Testis (tissue), 3 donors: ENCODE results near the gene KRTAP20-3. TPM values are rescaled to one million over a fixed set of nuclear protein-coding genes. Genes with fewer than 3 reads are reported as not detected.

Source experiments
- DNase-seq: peaks from one replicate; pipeline ENCODE4 v3.0.0-alpha.2; 2019
- H3K27ac ChIP-seq, 2 donors: fragments of 200-600 bp; sonication (generic); one replicate each; pipeline ENCODE4 v1.5.1; 2019
- H3K27me3 ChIP-seq: fragments of 200-600 bp; sonication (generic); one replicate; pipeline ENCODE4 v1.5.1; 2019
- H3K36me3 ChIP-seq: fragments of 200-600 bp; sonication (generic); one replicate; pipeline ENCODE4 v1.5.1; 2017; ENCODE audit warnings: low read depth; ENCODE audit errors: missing control alignments
- H3K4me1 ChIP-seq: fragments of 200-600 bp; sonication (generic); one replicate; pipeline ENCODE4 v1.5.1; 2019
- H3K4me3 ChIP-seq, 2 donors: fragments of 200-600 bp; sonication (generic); one replicate each; pipeline ENCODE4 v1.5.1; 2017 to 2019
- H3K9me3 ChIP-seq: fragments of 200-600 bp; sonication (generic); one replicate; pipeline ENCODE4 v1.5.1; 2017
- POLR2A ChIP-seq: fragments of 450-650 bp; IDR thresholded peaks from one replicate; pipeline ENCODE4 v1.6.1; 2017; ENCODE audit warnings: antibody characterized with exemption, mild to moderate bottlenecking, moderate library complexity
- WGBS, 2 donors: methylation state at CpG; one replicate each; pipeline ENCODE4 v1.1.5; 2018; 5-methylcytosine and 5-hydroxymethylcytosine counted together
- intact Hi-C: fragments of 100-400 bp; cut with DNase I; formaldehyde crosslinking; loops from one replicate; pipeline ENCODE4 v1.15.1; 2023; ENCODE audit warnings: low total_unique reads
- polyA plus RNA-seq: library from polyadenylated mRNA; stranded (reverse); fragments of 350-450 nt; fragmentation: Illumina TruSeq; extraction: RNeasy Lipid Tissue Mini Kit (QIAGEN cat#74804); gene quantifications from one replicate; pipeline ENCODE4 v1.2.3, GENCODE V29; 2014; ENCODE audit warnings: low read depth, low replicate concordance; ENCODE audit not compliant: insufficient read depth
- total RNA-seq, 2 donors: library from RNA; depleted of rRNA; stranded (reverse); fragments of >200 nt; gene quantifications; one replicate each; pipeline ENCODE4 v1.2.3, GENCODE V29; 2016
- TF ChIP-seq, protein P1 (sequence below), 3 experiments: fragments of 450-650 bp in 2 of 3; fragments of 200-600 bp in 1 of 3; sonication (generic) in 1 of 3; IDR thresholded peaks; one replicate each; pipeline ENCODE4 v1.5.1; 2016 to 2019; ENCODE audit warnings: antibody characterized with exemption in 3 of 3, mild to moderate bottlenecking in 2 of 3, moderate library complexity in 1 of 3

The KRTAP20-3 gene
- total and polyA plus RNA-seq, 3 donors from 2014 or later: not detected

DNA sequence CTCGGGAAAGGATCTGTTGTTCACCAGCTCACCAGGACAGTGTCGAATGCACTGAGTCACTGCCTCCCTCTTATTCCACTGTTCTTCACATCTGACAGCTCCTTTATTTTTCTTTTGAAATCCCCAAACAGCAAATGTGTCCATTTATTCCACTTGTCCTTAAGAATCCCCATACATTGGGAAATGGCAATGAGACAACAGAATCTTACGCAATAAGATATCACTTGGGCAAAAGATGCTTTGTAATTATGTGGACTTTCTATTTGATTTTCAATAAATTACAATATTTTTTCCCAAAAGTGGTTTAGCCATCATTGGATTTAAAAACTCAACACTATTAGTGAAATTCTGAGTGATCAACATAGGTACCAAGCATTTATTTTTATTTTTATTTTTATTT is 4.0 kb upstream of the KRTAP20-3 start:
- intact Hi-C loops: no loop called here
- Histone ChIP-seq H3K36me3 (no peaks in the 10 kb centered on the region), H3K4me3 (no peak overlapping the region), H3K4me1 (no peaks in the 10 kb centered on the region), H3K9me3 (no peaks in the 10 kb centered on the region), H3K27ac (no peak overlapping the region), H3K27me3 (no peaks in the 10 kb centered on the region)
- WGBS, 2 donors: 87 to 92% methylated on average over 3 of the region's 3 CpGs
- no peak for TF ChIP-seq POLR2A
- TF ChIP-seq, protein P1, sequence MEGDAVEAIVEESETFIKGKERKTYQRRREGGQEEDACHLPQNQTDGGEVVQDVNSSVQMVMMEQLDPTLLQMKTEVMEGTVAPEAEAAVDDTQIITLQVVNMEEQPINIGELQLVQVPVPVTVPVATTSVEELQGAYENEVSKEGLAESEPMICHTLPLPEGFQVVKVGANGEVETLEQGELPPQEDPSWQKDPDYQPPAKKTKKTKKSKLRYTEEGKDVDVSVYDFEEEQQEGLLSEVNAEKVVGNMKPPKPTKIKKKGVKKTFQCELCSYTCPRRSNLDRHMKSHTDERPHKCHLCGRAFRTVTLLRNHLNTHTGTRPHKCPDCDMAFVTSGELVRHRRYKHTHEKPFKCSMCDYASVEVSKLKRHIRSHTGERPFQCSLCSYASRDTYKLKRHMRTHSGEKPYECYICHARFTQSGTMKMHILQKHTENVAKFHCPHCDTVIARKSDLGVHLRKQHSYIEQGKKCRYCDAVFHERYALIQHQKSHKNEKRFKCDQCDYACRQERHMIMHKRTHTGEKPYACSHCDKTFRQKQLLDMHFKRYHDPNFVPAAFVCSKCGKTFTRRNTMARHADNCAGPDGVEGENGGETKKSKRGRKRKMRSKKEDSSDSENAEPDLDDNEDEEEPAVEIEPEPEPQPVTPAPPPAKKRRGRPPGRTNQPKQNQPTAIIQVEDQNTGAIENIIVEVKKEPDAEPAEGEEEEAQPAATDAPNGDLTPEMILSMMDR (IDR thresholded peaks at IDR 0.05): no peak
- no peak for DNase-seq

- TF ChIP-seq, protein P1 (IDR thresholded peaks at IDR 0.05): no peak
- TF ChIP-seq POLR2A: no peak
- DNase-seq: no peak
- no peaks in the 10 kb centered on the region for H3K4me1 ChIP-seq
- no peaks in the 10 kb centered on the region for H3K27me3 ChIP-seq
- H3K4me3 ChIP-seq: no peak overlapping the region
- WGBS, 2 donors: 70 to 71% methylated on average over 1 of the region's 1 CpG
- intact Hi-C loops: no loop called here
- H3K9me3 ChIP-seq: no peaks in the 10 kb centered on the region
- H3K36me3 ChIP-seq: no peaks in the 10 kb centered on the region
- H3K27ac ChIP-seq: no peak overlapping the region
Observed at GRCh38 chr21:30646904-30647414, 4.3 kb downstream of the KRTAP20-3 start.

DNA sequence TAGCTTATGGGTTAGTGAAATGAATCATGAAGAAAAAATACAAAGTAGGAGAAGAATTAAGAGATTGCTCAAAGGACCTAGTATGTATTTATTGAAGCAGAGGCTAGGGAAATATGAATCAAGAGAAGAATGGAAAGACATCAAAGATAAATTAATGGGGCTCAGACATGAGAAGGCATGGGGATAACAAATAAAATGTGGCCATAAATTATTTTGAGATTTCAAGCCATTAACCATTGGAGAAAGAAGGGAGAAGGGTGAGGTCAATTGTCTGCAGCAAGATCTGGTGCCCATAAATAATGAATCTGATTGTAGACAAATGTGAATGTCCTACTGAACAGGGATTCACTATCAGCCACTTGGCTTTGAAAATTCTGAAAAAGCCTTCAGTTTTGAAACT is 10.2 kb downstream of the KRTAP20-3 start:
- Histone ChIP-seq H3K27me3 (no peaks in the 10 kb centered on the region), H3K36me3 (no peaks in the 10 kb centered on the region), H3K4me1 (no peaks in the 10 kb centered on the region), H3K4me3 (no peak overlapping the region), H3K27ac (no peak overlapping the region), H3K9me3 (no peaks in the 10 kb centered on the region)
- TF ChIP-seq, protein P1 (IDR thresholded peaks at IDR 0.05): no peak
- no peak for TF ChIP-seq POLR2A
- no peak for DNase-seq
- intact Hi-C loops: no loop called here

GRCh38 chr21:30668776-30669175 is 26.1 kb downstream of the KRTAP20-3 start:
- WGBS, 2 donors: 75 to 100% methylated on average over 1 of the region's 1 CpG
- no peak overlapping the region for H3K4me3 ChIP-seq

More at GRCh38 chr21:30668776-30669175, 26.1 kb downstream of the KRTAP20-3 start:
- Histone ChIP-seq H3K9me3 (no peaks in the 10 kb centered on the region), H3K36me3 (no peaks in the 10 kb centered on the region), H3K4me1 (no peaks in the 10 kb centered on the region), H3K27me3 (no peaks in the 10 kb centered on the region), H3K27ac (no peak overlapping the region)
- intact Hi-C loops: no loop called here
- no peak for DNase-seq
- no peak for TF ChIP-seq POLR2A
- TF ChIP-seq, protein P1 (IDR thresholded peaks at IDR 0.05): no peak
